ENCODE data around the gene SLC7A6OS.

The SLC7A6OS gene

DNA sequence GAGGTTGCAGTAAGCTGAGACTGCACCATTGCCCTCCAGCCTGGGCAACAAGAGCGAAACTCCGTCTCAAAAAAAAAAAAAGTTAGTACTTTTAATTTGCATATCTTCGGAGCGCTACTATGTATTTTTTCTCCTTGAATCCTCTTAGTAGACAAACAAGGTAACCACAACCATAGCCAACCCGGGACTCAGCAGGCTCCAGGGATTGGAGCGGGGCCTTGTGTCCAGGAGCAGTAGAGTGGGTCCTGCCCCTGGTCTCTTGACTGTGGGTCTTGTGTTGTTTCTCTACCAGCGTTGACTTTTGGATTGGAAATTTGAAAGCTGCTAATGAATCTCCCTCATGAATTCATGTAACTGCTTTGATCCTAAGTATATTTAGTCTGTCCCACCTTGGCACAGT is 32.4 kb upstream of the SLC7A6OS start:
- DNase-seq: no peak

DNA sequence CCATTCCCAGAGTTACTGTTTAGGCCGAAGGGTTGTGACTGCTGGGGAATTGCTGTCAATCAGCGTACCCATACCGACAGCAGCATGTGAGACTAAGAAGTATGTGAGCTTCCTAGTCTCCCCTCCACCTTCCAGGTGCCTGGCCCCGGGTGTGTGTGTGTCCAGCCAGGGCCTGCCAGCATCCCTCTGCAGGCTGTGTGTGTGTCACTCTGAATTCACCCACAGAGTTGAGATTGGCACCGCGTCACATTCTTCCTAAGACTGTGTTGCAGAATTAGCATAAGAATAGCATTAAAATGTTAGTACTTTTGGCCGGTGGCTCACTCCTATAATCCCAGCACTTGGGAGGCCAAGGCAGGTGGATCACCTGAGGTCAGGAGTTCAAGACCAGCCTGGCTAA is 31.9 kb upstream of the SLC7A6OS start:
- no peak for DNase-seq

DNA sequence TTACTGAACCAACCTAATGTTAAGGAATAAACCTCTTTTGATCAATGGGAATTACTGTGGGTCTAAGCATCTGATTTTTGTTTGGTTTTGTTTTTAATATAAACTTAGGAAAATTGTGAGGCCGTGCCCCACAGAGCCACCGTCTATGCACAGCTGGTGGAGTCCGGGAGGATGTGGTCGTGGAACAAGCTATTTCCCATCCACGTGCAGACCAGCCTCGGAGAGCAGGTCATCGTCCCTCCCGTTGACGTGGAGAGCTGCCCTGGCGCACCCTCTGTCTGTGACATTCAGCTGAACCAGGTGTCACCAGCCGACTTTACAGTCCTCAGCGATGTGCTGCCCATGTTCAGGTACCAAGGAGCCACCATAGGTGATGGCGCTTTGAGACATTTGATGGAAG is 28.5 kb upstream of the SLC7A6OS start:
- DNase-seq: no peak

DNA sequence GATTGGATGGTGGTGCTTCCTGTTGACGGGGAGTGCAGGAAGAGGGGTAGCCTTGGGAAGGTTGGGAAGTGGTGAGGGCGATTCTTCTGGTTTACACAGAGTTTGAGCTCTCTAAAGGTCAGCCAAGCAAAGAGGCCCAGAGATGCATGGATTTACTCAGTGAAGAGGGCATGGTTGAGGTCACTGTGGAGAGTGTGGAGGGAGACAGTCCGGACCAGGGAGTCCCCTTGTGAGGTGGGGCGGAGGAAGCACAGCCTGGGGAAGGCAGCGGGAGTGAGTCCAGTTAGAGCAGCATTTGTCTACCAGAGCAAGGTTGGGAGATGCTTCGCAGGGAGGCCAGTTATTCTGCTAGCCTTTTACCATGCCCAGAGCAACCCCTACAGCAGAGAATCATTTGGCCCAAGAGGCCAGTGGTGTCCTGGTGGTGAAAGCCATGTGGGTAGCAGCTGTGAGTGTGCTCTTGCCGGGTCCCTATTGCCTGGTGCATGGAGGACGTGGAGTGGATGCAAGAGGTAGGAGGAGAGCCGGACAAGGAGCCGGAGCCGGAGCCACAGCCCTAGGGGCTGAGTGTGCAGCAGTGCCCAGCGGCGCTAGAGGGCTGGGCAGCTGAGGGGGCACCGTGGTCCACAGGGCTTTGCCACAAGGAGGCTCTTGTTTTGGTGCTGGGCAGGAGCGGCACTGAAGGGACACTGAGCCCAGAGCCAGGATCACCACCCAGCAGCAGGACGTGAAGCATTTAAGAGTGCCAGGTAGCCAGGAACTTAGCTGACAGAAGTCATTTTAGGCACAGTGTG is 27.8 kb upstream of the SLC7A6OS start:
- no peak for DNase-seq

DNA sequence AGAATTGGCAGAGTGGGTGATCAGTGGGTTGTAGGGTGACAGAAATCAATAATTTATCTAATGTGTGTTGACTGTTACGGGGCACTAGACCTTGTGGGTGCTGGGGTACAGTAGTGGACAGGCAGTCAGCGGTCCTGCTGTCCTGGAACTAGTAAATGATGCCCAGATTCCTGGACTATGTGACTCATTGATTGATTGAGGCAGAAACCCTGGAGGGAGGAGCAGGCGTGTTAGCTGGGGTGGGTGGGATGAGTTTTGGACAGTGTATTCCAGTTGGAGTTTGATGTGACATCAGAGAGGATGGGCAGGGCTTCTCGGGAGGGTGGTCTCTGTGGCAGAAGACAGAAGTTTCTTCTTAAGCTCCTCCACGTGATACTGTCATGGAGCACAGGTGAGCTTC is 24.4 kb upstream of the SLC7A6OS start:
- DNase-seq: no peak

DNA sequence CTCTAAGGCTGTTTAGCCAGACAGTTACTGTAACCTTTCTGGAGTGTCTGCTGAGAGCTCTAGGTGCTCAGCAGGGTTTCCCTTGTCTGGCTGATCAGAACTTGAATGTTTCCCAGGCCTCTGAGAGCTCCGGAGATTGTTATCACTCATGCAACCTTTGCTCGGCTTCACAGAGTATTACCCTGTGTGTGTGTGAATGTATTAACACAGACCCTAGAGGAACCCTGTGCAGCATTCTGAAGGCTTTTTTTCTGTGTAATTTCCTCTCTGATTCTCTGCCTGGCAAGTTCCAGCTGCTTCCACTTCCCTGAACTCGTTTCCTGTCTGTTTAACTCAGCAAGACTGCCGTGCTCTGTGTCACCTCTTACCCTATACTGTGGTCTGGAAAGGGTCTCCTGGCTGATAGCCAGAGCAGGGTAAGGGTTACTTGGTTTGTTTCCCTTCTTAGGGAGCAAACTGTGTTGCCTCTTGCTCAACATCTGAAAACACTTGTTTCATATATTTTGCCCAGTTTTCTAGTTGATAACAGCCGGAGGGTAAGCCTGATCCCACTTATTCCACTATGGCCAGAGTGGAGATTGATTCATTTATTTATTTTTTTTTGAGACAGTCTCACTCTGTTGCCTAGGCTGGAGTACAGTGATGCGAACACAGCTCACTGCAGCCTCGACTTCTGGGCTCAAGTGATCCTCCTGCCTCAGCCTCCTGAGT is 21.8 kb upstream of the SLC7A6OS start:
- peak; percentile 32 for DNase-seq

DNA sequence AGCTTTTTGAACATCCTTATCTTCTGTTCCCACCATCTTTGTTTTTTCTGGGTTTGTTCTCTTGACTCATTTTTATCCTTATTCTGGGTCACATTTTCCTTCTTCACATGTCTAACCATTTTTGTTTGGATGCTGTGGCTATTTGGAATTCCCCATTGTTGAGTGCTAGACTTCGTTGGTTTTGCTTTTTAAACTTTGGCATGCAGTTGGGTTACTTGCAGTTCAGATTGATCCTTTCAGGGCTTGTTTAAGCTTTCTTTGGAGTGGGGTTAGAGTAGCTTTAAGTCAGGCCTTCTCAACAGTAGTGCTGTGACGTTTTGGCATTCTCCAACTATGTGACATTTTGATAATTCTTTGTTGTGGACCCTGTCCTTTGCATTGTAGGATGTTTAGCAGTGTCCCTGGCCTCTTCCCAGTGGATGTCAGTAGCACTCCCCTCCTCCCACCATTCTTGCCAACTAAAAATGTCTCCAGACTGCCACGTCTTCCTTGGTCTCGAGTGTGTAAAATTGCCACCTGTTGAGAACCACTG is 21.2 kb upstream of the SLC7A6OS start:
- no peak for DNase-seq

DNA sequence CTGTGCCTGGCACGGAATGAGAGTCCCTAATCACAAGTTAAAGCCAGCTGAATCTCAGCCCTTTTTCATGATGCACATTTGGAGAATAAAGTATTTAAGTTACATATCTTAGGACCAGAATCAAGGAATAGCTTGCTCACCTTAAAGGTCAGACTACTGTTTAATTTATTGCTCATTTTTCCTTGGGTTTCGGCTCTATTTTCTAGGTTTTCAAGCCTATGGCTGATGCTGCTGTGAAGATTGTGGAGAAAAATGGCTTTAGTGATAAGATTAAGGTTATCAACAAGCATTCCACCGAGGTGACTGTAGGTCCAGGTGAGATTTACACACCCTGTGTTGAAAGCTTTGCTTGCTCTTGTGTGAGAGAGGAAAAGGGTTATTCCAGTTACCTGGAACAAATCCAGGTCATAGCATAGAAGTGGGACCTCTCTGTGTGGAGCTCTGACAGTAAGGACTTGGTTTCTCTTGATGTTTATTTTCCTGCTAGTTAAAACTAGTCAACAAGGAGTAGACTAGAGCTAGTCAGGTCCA is 18.2 kb upstream of the SLC7A6OS start:
- no peak for DNase-seq

DNA sequence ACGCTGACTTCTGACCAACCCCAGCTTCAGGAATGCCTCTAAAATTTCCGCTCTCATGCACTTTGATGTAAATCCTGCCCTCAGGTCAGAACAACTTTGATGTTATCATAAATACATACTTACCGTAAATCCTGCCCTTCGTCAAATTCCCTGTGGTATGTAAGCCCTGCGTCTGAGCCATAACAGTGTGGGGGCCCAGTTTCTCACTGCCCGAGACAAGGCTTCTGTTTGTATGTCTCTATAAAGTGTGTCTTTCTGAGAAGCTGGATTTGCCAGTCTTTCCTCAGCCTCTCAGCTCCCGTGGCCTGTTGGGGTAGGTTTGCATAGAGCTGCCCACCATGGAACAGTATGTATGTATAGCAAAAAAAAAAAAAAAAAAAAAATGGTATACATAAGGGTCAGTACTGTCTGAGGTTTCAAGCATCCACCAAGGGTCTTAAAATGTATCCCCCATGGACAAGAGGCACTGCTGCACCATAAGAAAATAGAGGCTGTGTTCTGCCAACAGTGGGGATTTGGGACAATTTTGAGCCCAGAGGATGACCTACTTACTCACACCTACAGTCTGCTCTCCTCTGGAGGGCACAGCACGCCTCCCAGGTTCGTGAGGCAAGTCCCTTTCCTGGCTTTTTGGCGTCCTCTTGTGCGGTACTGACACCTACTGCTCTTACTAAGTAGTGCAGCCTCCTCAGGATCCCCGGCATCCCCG is 17.6 kb upstream of the SLC7A6OS start:
- DNase-seq: no peak

DNA sequence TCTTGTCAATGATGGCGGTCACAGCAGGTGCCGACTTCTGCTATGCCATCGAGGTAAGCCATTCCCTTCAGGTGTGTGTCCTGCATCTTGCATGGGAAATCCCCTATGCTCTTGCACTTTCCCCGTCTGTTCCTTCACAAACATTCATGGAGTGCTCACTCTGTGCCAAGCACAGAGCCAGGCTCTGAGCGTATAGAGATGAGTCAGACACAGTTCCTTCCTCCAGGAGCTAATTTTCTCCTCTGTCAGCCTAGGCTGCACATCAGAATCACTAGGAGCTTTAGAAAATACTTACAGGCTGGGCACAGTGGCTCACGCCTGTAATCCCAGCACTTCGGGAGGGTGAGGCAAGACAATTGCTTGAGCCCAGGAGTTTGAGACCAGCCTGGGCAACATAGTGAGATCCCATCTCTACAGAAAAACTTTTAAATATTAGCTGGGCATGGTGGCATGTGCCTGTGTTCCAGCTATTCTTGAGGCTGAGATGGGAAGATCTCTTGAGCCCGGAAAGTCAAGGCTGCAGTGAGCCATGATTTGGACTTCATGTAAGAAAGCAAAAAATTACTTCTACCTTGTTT is 14.1 kb upstream of the SLC7A6OS start:
- DNase-seq: no peak

DNA sequence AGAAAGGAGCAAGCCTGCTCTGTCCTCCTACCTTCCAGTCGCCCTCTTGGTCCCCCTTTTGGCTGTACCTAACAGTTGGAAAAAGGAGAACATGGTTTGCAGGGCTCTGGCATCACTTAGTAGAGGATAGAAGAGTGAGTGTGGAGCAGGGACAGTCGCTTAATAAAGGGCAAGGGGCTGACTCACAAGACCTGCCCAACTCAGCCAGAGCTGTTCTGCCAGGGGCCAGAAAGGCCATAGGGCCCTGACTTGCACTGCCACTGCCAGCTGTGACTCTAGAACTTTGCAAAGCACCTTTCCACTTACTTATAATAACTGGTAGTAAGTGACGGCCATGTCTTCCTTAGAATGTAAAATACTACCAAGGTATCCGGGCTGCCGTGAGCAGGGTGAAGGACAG is 13.6 kb upstream of the SLC7A6OS start:
- DNase-seq: no peak

DNA sequence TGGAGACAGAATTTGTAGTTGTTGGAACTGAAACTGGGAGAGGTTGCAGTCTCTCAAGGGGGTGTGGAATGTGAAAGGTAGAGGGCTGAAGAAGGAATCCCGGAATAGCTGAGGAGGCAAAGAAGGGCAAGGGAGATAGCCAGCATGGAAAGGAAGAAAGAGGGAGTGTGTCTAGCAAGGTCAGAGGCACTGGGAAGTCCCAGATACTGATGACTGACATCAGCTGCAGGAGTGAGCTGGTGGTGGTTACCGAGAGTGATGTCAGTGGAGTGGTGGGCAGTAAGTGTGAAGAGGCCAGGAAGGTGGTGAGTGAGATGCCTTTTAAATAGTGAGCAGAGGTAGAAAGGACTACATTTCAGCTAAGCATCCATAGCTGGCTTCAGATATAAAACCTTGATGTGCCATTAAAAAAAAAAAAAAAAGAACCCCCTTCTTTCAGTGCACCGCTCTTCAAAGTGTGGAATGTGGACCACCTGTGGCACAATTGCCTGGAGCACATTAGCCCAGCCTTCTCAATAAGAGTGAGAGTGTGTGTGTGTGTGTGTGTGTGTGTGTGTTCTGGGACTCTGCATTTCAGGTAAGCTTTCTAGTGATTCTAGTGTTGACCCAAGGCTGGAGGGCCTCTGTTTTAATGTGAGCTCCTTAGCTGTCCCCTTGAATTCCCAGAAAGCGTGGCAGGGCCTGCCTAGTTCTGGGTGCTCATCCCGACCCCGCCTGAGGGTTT is 8.6 kb upstream of the SLC7A6OS start:
- DNase-seq: peak; percentile 73

DNA sequence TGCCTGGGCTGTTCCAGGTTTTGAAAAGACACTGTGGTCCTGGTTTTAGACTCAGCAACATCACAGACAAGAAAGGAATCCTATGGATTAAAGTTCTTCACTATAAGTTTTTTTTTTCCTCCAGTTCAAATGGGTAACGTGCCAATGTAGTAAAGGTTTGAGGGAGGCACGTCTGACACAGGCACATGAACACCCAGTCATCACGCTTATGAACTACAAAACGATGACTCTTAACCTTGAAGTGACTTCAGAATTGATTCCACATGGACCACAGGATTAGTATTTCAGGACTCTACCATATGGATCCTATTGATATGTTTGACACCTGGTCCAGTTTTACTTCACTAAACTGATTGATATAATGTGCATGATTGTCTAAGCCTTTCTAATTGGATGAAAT is 2.4 kb upstream of the SLC7A6OS start:
- no peak for DNase-seq

DNA sequence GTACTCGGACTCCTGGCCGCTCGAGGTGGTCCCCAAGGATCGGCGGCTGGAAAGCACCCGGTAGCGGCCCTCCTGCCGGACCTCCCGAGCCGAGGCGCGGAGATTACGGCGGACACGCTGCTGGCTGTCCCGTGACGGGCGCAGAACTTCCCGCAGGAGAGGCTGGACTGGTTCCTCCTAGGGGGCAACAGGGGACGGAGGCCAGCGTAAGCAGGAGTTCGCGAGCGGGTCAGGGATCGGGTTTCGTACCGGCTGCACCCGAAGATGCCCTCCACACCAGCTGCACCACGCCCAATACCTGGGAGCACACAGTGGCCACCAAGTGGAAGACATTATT is 341 bp downstream of the SLC7A6OS start:
- DNase-seq: no peak

DNA sequence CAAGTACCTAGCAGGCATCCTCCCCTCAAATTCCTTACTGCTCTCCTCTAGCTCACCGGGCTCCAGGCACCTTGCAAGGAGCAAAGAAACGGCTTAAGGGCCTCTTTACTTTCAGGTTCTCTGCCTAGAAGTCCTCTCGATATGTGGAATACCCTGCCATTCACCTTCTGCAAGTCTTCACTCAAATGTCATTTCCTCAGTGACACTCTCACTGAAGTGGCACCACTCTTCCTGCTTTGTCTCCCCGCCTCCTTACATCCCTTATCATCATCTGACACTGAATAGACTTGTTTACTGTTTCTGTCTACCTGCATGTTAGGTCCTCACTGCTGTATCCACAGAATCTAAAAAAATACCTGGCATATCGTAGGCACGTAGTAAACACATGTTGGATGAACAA is 947 bp downstream of the SLC7A6OS start:
- no peak for DNase-seq

DNA sequence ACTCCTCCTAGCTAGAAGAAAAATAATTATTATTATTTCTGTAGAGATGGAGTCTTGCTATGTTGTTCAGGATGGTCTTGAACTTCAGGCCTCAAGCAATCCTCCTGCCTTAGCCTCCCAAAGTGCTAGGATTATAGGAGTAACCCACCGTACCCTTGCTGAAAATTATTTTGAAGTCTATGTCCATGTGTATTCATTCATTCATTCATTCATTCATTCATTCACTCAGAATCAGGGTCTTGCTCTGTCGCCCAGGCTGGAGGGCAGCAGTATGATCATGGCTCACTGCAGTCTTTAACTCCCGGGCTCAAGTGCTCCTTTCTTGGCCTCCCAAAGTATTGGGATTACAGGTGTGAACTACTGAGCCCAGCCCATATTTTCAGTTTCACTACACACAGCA is 4.1 kb downstream of the SLC7A6OS start:
- DNase-seq: no peak

DNA sequence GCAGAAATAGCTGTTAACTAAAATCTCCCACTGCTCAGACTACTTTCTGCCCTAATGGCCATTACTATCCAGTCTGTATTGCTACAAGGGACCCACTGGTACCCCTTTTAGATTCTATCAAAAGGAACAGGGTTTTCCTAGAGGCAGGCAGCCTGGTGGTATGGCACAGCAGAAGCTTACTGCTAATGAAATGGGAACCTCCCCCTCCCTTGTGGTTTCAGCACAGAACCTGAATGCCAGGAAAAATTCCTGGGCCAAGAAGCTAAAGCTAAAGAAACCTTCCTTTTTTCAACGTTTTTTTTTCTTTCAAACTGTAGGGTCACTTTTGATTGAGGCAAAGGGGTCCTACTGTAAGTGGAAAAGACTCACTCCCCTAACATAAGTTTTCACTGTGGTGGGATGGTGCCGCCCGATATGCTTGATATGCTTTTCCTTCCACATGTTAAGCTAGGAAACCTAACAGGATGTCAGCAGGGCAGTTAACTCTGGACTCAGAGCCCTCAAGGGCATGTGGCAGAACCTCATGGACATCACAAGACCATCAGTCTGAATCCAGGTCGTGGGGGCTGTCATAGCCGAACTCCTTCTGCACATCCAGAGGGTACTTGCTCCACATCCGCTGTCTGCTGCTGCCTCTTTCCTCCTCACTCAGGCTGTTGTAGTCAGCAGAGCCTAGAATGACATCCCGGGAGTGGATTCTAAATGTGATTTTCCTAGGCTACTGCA is 9.8 kb downstream of the SLC7A6OS start:
- no peak for DNase-seq

DNA sequence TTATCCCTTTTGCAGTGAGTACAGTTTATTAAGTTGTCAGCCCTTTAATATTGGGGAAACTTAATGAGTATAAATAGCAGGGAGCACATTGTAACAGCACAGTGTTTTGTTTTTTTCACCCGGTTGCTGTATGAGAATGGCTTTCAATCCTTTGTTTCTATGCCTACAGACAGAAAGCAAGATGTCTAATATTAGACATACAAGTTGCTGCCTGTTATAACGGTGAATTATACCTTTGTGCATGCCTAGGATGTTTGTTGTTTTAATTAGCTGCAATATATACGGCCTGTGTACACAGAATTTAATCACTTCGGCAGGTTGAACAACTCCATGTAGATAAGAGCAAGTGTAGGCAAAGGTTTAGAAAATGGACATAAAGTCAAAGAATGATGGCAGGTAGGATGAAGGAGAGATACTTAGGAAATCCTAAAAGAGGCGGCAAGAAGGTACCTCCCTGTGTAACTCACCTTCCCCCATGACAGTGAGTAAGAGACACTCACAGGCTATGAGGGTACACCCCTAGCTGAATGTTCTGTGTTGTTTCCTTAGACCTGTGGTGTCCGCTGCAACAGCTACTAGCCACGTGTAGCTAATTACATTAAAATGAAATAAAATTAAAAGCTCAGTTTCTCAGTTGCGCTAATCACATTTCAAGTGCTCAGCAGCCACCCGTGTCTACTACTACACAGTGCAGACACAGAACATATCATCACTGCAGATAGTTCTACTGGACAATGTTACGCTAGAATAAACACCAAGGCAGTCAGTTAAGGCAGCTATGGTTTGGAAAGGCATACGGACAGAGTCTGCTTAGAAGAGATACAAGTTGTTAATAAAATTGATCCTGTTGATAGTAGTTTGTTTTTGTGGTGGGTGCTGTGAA is 10.9 kb downstream of the SLC7A6OS start:
- DNase-seq: no peak

DNA sequence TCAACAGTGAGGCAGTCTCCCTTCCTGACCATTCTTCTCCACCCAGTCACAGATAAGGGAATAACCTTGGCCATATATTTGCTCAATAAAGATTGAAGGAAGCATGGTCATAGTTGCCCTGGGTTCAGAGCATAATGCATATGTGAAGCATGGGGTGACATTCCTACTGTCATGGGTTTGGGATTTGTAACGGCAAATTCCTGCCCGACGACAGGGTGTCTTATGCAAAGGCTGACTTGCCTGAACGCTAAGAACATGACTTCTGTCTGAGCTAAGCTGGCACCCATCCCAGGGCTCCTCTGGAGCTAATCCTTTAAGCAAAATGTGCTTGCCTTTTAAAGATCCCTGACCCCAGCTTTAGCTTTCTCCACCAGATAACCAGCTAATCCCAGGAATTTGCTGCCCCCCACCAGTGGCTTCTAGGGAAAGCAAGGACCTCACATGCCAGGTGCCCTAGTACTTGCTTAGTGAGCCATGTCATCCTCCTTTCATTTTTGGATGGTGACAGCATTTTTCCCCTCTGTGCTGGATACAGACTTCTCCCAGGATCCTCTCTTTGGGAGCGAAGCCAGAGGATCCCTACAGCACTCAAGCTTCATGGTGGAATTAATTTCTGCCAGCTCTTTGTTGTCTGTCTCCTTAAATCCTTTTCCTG is 11.7 kb downstream of the SLC7A6OS start:
- DNase-seq: no peak

DNA sequence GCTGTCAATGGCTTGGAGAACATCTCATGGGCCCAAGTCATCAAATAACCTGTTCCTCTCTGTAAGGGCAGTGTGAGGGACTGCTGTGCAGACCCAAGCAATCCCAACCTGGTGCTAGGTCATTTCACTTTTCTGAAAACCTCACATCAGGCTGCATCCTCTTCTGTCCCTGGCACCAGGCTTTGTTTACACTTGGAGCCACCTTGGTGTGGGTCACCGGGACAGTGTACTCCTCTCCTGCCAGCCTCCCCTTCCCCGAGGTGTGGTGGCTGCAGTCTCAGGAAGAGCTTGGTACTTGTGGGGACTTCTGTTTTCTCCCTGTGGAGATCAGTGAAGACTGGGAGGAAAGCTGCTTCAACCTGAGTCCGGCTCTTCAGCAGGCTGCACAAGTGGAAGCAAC is 12.4 kb downstream of the SLC7A6OS start:
- no peak for DNase-seq
